ENCODE results near the gene LRFN5.
"Not testable (repeated sequence)": the region's sequence is repeated elsewhere in the genome, so short reads cannot be mapped to it uniquely, and the experiment has no call there.

- TF ChIP-seq, protein P1, sequence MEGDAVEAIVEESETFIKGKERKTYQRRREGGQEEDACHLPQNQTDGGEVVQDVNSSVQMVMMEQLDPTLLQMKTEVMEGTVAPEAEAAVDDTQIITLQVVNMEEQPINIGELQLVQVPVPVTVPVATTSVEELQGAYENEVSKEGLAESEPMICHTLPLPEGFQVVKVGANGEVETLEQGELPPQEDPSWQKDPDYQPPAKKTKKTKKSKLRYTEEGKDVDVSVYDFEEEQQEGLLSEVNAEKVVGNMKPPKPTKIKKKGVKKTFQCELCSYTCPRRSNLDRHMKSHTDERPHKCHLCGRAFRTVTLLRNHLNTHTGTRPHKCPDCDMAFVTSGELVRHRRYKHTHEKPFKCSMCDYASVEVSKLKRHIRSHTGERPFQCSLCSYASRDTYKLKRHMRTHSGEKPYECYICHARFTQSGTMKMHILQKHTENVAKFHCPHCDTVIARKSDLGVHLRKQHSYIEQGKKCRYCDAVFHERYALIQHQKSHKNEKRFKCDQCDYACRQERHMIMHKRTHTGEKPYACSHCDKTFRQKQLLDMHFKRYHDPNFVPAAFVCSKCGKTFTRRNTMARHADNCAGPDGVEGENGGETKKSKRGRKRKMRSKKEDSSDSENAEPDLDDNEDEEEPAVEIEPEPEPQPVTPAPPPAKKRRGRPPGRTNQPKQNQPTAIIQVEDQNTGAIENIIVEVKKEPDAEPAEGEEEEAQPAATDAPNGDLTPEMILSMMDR (IDR thresholded peaks at IDR 0.05) = not testable (repeated sequence)
- not testable (repeated sequence) for TF ChIP-seq EP300, POLR2A (IDR thresholded peaks at IDR 0.05)
Measured at GRCh38 chr14:41566864-41567263, 39.8 kb upstream of the LRFN5 start.

Data from suprapubic skin (tissue), 3 donors.